ENCODE results near the gene ABCC10. TPM values are rescaled to one million over a fixed set of nuclear protein-coding genes. Genes with fewer than 3 reads are reported as not detected.

The ABCC10 gene
- total RNA-seq, 1 donor from 2014 or later: 43.2 TPM

DNA sequence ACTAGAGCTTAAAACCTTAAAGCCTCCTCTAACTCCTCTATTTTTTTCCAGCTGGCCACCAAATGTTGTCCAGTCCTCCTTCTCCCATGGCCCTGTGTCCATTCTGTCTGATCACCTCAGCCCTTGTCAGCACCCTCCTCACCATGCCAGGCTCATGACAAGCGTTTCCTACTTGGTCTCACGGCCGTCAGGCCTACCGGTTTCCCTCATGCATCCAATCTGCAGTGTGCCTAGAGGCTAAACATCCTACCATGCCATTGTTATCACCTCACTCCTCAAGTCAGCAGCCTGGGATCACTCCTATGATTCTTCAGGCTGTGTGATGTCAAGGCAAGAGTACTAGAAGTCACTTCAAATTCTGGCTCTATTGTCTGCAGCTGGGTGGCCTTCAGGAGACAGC is 40.4 kb downstream of the ABCC10 start:
- no peaks in the 10 kb centered on the region for H3K36me3 Mint-ChIP-seq (ENCODE audit: low read depth)
- TF ChIP-seq, protein P1, sequence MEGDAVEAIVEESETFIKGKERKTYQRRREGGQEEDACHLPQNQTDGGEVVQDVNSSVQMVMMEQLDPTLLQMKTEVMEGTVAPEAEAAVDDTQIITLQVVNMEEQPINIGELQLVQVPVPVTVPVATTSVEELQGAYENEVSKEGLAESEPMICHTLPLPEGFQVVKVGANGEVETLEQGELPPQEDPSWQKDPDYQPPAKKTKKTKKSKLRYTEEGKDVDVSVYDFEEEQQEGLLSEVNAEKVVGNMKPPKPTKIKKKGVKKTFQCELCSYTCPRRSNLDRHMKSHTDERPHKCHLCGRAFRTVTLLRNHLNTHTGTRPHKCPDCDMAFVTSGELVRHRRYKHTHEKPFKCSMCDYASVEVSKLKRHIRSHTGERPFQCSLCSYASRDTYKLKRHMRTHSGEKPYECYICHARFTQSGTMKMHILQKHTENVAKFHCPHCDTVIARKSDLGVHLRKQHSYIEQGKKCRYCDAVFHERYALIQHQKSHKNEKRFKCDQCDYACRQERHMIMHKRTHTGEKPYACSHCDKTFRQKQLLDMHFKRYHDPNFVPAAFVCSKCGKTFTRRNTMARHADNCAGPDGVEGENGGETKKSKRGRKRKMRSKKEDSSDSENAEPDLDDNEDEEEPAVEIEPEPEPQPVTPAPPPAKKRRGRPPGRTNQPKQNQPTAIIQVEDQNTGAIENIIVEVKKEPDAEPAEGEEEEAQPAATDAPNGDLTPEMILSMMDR (IDR thresholded peaks at IDR 0.05): no peak
- no peaks in the 10 kb centered on the region for H3K9me3 Mint-ChIP-seq (ENCODE audit: low read depth)
- H3K4me1 Mint-ChIP-seq (ENCODE audit: low read depth): no peaks in the 10 kb centered on the region
- no peak overlapping the region for H3K4me3 Mint-ChIP-seq (ENCODE audit: unreplicated experiment)
- no peak for DNase-seq (ENCODE audit: low spot score)
- H3K27me3 Mint-ChIP-seq (ENCODE audit: low read depth): peaks cover 20% of the 10 kb centered on the region
- no peak overlapping the region for H3K27ac Mint-ChIP-seq (ENCODE audit: unreplicated experiment)

DNA sequence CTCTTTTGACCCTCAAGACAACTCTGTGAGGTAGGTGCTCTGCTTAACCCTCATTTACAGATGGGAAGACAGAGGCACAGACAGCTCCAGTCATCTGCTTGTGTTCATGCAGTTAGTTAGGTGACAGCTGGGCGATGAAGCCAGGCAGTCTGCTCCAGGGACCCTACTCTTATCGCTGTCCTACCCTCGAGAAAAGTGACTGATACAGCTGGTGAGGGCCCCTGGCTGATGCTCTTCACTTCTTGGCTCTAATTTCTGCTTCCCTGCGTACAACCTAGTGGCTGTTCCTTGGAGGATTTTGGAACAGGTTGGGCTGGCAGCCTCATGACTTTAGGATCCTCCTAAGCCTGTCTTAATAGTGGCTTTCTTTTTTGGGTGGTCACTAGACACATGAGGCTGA is 40.9 kb downstream of the ABCC10 start:
- Mint-ChIP-seq H3K27ac (ENCODE audit: unreplicated experiment) (no peak overlapping the region), H3K4me3 (ENCODE audit: unreplicated experiment) (no peak overlapping the region), H3K9me3 (ENCODE audit: low read depth) (no peaks in the 10 kb centered on the region), H3K27me3 (ENCODE audit: low read depth) (peaks cover 17% of the 10 kb centered on the region), H3K4me1 (ENCODE audit: low read depth) (no peaks in the 10 kb centered on the region), H3K36me3 (ENCODE audit: low read depth) (no peaks in the 10 kb centered on the region)
- TF ChIP-seq, protein P1 (IDR thresholded peaks at IDR 0.05): no peak
- DNase-seq (ENCODE audit: low spot score): no peak

DNA sequence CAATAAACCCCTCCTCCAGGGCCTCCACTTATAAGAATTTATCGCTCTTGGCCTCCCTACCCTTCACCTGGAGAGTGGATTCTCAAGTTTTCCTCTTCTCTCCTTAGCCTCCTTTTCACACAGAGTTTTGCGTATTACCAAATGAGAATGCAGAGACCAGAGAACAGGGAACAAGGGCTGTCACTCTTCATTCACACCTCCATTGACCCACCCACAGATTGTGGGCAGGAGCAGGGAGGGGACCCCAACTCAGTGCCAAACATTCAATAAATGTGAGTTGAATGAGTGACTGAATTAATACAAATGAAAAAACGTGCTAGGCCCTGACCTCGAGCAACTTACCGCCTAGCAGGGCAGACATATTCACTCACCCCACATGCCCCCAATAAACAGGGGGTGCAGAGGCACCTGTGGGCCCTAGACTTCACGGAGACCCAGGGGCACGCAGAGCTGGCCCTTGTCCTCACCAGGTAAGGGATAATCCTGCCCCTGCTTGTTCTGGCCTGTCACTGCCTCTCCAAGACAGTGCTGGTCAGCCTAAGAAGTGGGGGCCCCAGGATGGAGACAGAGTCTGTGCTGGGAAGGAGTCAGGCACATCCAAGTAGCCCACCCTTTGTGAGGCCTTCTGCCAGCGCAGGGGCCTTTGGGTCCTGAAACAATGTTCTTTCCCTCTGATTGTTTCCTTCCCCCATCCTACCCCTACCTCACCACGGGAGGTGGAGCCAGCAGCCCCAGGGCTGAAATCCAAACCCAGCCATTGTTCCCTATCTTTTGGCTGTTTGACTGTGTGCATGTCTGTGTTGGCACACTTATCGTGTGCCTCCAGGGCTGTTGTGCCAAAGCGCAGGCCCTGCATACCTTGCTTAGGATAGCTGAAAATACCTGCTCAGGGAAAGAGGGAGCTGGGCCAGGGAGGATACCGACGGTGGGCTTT is 41.7 kb downstream of the ABCC10 start:
- Mint-ChIP-seq H3K36me3 (ENCODE audit: low read depth) (no peaks in the 10 kb centered on the region), H3K4me3 (ENCODE audit: unreplicated experiment) (no peak overlapping the region), H3K4me1 (ENCODE audit: low read depth) (no peaks in the 10 kb centered on the region), H3K27me3 (ENCODE audit: low read depth) (peaks cover 14% of the 10 kb centered on the region), H3K27ac (ENCODE audit: unreplicated experiment) (no peak overlapping the region), H3K9me3 (ENCODE audit: low read depth) (no peaks in the 10 kb centered on the region)
- TF ChIP-seq, protein P1 (IDR thresholded peaks at IDR 0.05): no peak
- DNase-seq (ENCODE audit: low spot score): no peak

DNA sequence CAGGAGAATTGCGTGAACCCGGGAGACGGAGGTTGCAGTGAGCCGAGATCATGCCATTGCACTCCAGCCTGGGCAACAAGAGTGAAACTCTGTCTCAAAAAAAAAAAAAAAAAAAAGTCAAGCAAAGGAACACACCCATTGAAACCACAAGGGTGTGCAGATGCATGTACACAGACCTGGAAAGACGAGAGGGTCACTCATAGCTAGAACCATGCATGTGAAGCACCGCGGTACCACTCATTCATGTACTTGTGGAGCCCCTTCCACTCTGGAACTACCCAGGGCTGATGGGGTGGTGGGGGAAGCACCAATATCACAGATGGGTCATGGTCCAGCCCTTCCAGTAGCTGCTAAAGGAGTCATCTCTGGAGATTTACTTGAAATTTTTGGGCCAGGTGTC is 42.6 kb downstream of the ABCC10 start:
- TF ChIP-seq, protein P1 (IDR thresholded peaks at IDR 0.05): no peak
- no peak for DNase-seq (ENCODE audit: low spot score)
- Mint-ChIP-seq H3K27me3 (ENCODE audit: low read depth) (peaks cover 14% of the 10 kb centered on the region), H3K36me3 (ENCODE audit: low read depth) (no peaks in the 10 kb centered on the region), H3K9me3 (ENCODE audit: low read depth) (no peaks in the 10 kb centered on the region), H3K27ac (ENCODE audit: unreplicated experiment) (no peak overlapping the region), H3K4me3 (ENCODE audit: unreplicated experiment) (no peak overlapping the region), H3K4me1 (ENCODE audit: low read depth) (no peaks in the 10 kb centered on the region)

DNA sequence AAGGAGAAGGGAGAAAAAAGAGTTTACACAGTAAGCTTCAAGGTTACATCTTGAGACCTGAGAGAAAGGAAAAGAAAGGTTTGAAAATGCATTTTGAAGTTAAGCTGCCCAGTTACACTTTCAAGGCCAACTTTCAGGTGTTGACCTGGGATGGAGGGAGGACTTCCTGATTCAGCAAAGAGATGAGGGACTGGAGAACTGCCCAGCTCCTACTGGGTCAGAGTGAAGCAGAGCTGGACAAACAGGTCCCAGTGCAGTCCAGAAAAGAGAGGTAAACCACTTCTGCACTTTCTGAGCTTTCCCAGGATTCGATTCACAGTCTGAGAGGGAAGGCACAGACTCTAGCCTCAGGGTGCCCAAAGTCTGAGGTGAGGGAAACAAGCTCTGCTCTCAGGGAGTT is 44.1 kb downstream of the ABCC10 start:
- Mint-ChIP-seq H3K4me1 (ENCODE audit: low read depth) (no peaks in the 10 kb centered on the region), H3K27ac (ENCODE audit: unreplicated experiment) (no peak overlapping the region), H3K36me3 (ENCODE audit: low read depth) (no peaks in the 10 kb centered on the region), H3K4me3 (ENCODE audit: unreplicated experiment) (no peak overlapping the region), H3K27me3 (ENCODE audit: low read depth) (peaks cover 14% of the 10 kb centered on the region), H3K9me3 (ENCODE audit: low read depth) (no peaks in the 10 kb centered on the region)
- TF ChIP-seq, protein P1 (IDR thresholded peaks at IDR 0.05): no peak
- DNase-seq (ENCODE audit: low spot score): no peak
